DOHH2 (cell line): Measurements from ENCODE around the gene MFAP5.

ENCODE experiments used
- H3F3A ChIP-seq: fragments of 200-600 bp; sonication (generic), shearing (Covaris generic); 2 replicates; pipeline ENCODE4 v1.6.0; 2016; ENCODE audit warnings: antibody characterized with exemption, mild to moderate bottlenecking; ENCODE audit not compliant: control insufficient read depth, insufficient read depth
- H3K27ac ChIP-seq: fragments of 200-600 bp; sonication (generic); 2 replicates; pipeline ENCODE4 v1.5.1; 2014; ENCODE audit warnings: low read depth, mild to moderate bottlenecking, low read length, moderate library complexity
- H3K27me3 ChIP-seq: fragments of 200-600 bp; sonication (generic); 2 replicates; pipeline ENCODE4 v1.6.1; 2014; ENCODE audit warnings: mild to moderate bottlenecking, low read length, mixed read lengths; ENCODE audit not compliant: control insufficient read depth
- H3K36me3 ChIP-seq: fragments of 200-600 bp; sonication (generic); 2 replicates; pipeline ENCODE4 v1.6.1; 2014; ENCODE audit warnings: mild to moderate bottlenecking, low read length, moderate library complexity, mixed read lengths; ENCODE audit not compliant: control insufficient read depth
- H3K4me1 ChIP-seq: fragments of 200-600 bp; sonication (generic); 2 replicates; pipeline ENCODE4 v1.6.1; 2014; ENCODE audit warnings: mild to moderate bottlenecking, low read length, mixed read lengths; ENCODE audit not compliant: control insufficient read depth
- H3K4me2 ChIP-seq: fragments of 200-600 bp; sonication (generic); 2 replicates; pipeline ENCODE4 v1.6.0; 2014; ENCODE audit warnings: mild to moderate bottlenecking, low read length, moderate library complexity
- H3K4me3 ChIP-seq: fragments of 200-600 bp; sonication (generic); 2 replicates; pipeline ENCODE4 v1.5.1; 2014; ENCODE audit warnings: mild to moderate bottlenecking, low read length, mixed read lengths
- H3K79me2 ChIP-seq: fragments of 200-600 bp; sonication (generic); 2 replicates; pipeline ENCODE4 v1.6.1; 2014; ENCODE audit warnings: mild to moderate bottlenecking, low read length, mixed read lengths; ENCODE audit not compliant: control insufficient read depth
- H3K9me2 ChIP-seq: fragments of 200-600 bp; sonication (generic); replicated peaks from 2 replicates; pipeline ENCODE4 v1.6.1; 2014; ENCODE audit warnings: mild to moderate bottlenecking, low read length, mixed read lengths; ENCODE audit not compliant: control insufficient read depth
- H3K9me3 ChIP-seq: fragments of 200-600 bp; sonication (generic); 2 replicates; pipeline ENCODE4 v1.6.1; 2014; ENCODE audit warnings: antibody characterized with exemption, low read length, mixed read lengths; ENCODE audit not compliant: control insufficient read depth, insufficient read depth
- H4K20me1 ChIP-seq: fragments of 200-600 bp; sonication (generic); 2 replicates; pipeline ENCODE4 v1.6.0; 2014; ENCODE audit warnings: low read depth, mild to moderate bottlenecking, antibody characterized with exemption, low read length, moderate library complexity; ENCODE audit not compliant: control insufficient read depth, insufficient read depth
- EZH2phosphoT487 ChIP-seq: fragments of 200-600 bp; sonication (generic); IDR thresholded peaks from 2 replicates; pipeline ENCODE4 v1.6.1; 2017; ENCODE audit warnings: borderline replicate concordance, mild to moderate bottlenecking, antibody characterized with exemption, low read length, moderate library complexity, mixed read lengths
- TF ChIP-seq, protein P1 (sequence below): fragments of 200-600 bp; sonication (generic); IDR thresholded peaks from one replicate; pipeline ENCODE4 v1.5.1; 2014; ENCODE audit warnings: antibody characterized with exemption, mild to moderate bottlenecking, low read depth, low read length; ENCODE audit not compliant: poor library complexity, severe bottlenecking

Gene MFAP5

GRCh38 chr12:8603856-8604255 is 58.8 kb downstream of the MFAP5 start:
- peaks cover 15% of the 10 kb centered on the region for H3K4me1 ChIP-seq
- no peaks in the 10 kb centered on the region for H3K27me3 ChIP-seq
- H3K36me3 ChIP-seq: no peaks in the 10 kb centered on the region
- H3F3A ChIP-seq: no peaks in the 10 kb centered on the region
- no peaks in the 10 kb centered on the region for H4K20me1 ChIP-seq
- no peaks in the 10 kb centered on the region for H3K79me2 ChIP-seq
- H3K4me2 ChIP-seq: no peak overlapping the region; the same call in 1 of the 2 replicates
- H3K4me3 ChIP-seq: no peak overlapping the region
- H3K27ac ChIP-seq: no peak overlapping the region
- TF ChIP-seq, protein P1, sequence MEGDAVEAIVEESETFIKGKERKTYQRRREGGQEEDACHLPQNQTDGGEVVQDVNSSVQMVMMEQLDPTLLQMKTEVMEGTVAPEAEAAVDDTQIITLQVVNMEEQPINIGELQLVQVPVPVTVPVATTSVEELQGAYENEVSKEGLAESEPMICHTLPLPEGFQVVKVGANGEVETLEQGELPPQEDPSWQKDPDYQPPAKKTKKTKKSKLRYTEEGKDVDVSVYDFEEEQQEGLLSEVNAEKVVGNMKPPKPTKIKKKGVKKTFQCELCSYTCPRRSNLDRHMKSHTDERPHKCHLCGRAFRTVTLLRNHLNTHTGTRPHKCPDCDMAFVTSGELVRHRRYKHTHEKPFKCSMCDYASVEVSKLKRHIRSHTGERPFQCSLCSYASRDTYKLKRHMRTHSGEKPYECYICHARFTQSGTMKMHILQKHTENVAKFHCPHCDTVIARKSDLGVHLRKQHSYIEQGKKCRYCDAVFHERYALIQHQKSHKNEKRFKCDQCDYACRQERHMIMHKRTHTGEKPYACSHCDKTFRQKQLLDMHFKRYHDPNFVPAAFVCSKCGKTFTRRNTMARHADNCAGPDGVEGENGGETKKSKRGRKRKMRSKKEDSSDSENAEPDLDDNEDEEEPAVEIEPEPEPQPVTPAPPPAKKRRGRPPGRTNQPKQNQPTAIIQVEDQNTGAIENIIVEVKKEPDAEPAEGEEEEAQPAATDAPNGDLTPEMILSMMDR: peak; percentile 24
- TF ChIP-seq EZH2phosphoT487: no peak
- no peaks in the 10 kb centered on the region for H3K9me3 ChIP-seq
- no peaks in the 10 kb centered on the region for H3K9me2 ChIP-seq

- Histone ChIP-seq H3K9me2 (no peaks in the 10 kb centered on the region), H4K20me1 (no peaks in the 10 kb centered on the region), H3K36me3 (no peaks in the 10 kb centered on the region), H3K4me2 (peak overlapping the region; percentile 18; the same call in 1 of the 2 replicates), H3F3A (no peaks in the 10 kb centered on the region), H3K27me3 (no peaks in the 10 kb centered on the region), H3K27ac (no peak overlapping the region), H3K4me3 (no peak overlapping the region), H3K4me1 (peaks cover 12% of the 10 kb centered on the region), H3K9me3 (no peaks in the 10 kb centered on the region), H3K79me2 (no peaks in the 10 kb centered on the region)
- TF ChIP-seq EZH2phosphoT487: no peak
Observed at GRCh38 chr12:8603286-8603685, 59.3 kb downstream of the MFAP5 start.

GRCh38 chr12:8596561-8596960 is 66.1 kb downstream of the MFAP5 start:
- H3K4me1 ChIP-seq: peaks cover 3% of the 10 kb centered on the region; the same call in 1 of the 2 replicates
- H4K20me1 ChIP-seq: no peaks in the 10 kb centered on the region
- no peaks in the 10 kb centered on the region for H3K36me3 ChIP-seq
- no peaks in the 10 kb centered on the region for H3K9me3 ChIP-seq
- H3K79me2 ChIP-seq: no peaks in the 10 kb centered on the region
- H3F3A ChIP-seq: no peaks in the 10 kb centered on the region
- H3K4me3 ChIP-seq: no peak overlapping the region
- H3K27ac ChIP-seq: no peak overlapping the region
- no peaks in the 10 kb centered on the region for H3K9me2 ChIP-seq
- H3K27me3 ChIP-seq: no peaks in the 10 kb centered on the region
- TF ChIP-seq EZH2phosphoT487: no peak
- TF ChIP-seq, protein P1: no peak
- H3K4me2 ChIP-seq: no peak overlapping the region
